Measurements from ENCODE around the gene MEI1.

- TF ChIP-seq SUZ12 (IDR thresholded peaks at IDR 0.05; ENCODE audit: extremely low read depth, insufficient read depth, insufficient read length) (no peak), ZNF274 (IDR thresholded peaks at IDR 0.05; ENCODE audit: low read depth, low read length) (no peak), YY1 (IDR thresholded peaks at IDR 0.05; ENCODE audit: insufficient read depth, insufficient read length) (no peak)
Observed at GRCh38 chr22:41833369-41834004, 134.2 kb downstream of the MEI1 start.
